Upper lobe of left lung (tissue), 4 donors: Measurements from ENCODE around the gene NDUFB2.

ENCODE experiments used
- CTCF ChIP-seq, 6 experiments: fragments of 450-650 bp in 4 of 6; fragments of 200-600 bp in 2 of 6; sonication (generic) in 2 of 6; IDR thresholded peaks; one replicate each; pipeline ENCODE4 v1.5.1; 2016 to 2019; ENCODE audit warnings: antibody characterized with exemption in 6 of 6
- POLR2AphosphoS5 ChIP-seq, 2 donors: sonication (generic); formaldehyde crosslinking; IDR thresholded peaks; one replicate each; pipeline ENCODE4 v1.5.1; 2017; ENCODE audit warnings: antibody characterized with exemption in 2 of 2

- TF ChIP-seq POLR2AphosphoS5 (IDR thresholded peaks at IDR 0.05) = no peak
- no peak for TF ChIP-seq CTCF (IDR thresholded peaks at IDR 0.05)
These were observed 20.8 kb upstream of the NDUFB2 start for GRCh38 chr7:140675726-140676125.
